Nephron progenitor cell (in vitro differentiated cells): ENCODE data around the gene CAPZA2.

Source experiments
- DNase-seq: peaks from one replicate; pipeline ENCODE4 v3.0.0; 2021
- H3K27ac Mint-ChIP-seq: 2 replicates; pipeline ENCODE4 v1.8.0; 2021; ENCODE audit warnings: mild to moderate bottlenecking, moderate library complexity, mixed read lengths
- H3K27me3 Mint-ChIP-seq: 2 replicates; pipeline ENCODE4 v1.8.0; 2021; ENCODE audit warnings: mild to moderate bottlenecking, low read depth, mixed read lengths; ENCODE audit not compliant: poor library complexity
- H3K36me3 Mint-ChIP-seq: 2 replicates; pipeline ENCODE4 v1.8.0; 2021; ENCODE audit warnings: low read depth, mixed read lengths
- H3K4me1 Mint-ChIP-seq: 2 replicates; pipeline ENCODE4 v1.8.0; 2021; ENCODE audit warnings: mixed read lengths
- H3K4me3 Mint-ChIP-seq: 2 replicates; pipeline ENCODE4 v1.8.0; 2021; ENCODE audit warnings: mild to moderate bottlenecking, moderate library complexity, mixed read lengths
- H3K9me3 Mint-ChIP-seq: 2 replicates; pipeline ENCODE4 v1.8.0; 2021; ENCODE audit warnings: mild to moderate bottlenecking, moderate library complexity, mixed read lengths
- CTCF ChIP-seq: fragments of 200-600 bp; sonication (generic); IDR thresholded peaks from 2 replicates; pipeline ENCODE4 v1.5.0; 2021; ENCODE audit warnings: antibody characterized with exemption

CAPZA2 gene

GRCh38 chr7:116828281-116828680 is 34.1 kb upstream of the CAPZA2 start:
- Mint-ChIP-seq H3K4me3 (no peak overlapping the region), H3K27ac (no peak overlapping the region), H3K9me3 (peaks cover 26% of the 10 kb centered on the region), H3K27me3 (peaks cover 17% of the 10 kb centered on the region), H3K4me1 (no peaks in the 10 kb centered on the region), H3K36me3 (no peaks in the 10 kb centered on the region)
- no peak for DNase-seq
- no peak for TF ChIP-seq CTCF

- H3K4me1 Mint-ChIP-seq = no peaks in the 10 kb centered on the region
- no peaks in the 10 kb centered on the region for H3K36me3 Mint-ChIP-seq
- H3K4me3 Mint-ChIP-seq = no peak overlapping the region
- TF ChIP-seq CTCF = no peak
- no peak overlapping the region for H3K27ac Mint-ChIP-seq
- peaks cover 14% of the 10 kb centered on the region for H3K27me3 Mint-ChIP-seq
- H3K9me3 Mint-ChIP-seq = peaks cover 18% of the 10 kb centered on the region
- DNase-seq = no peak
Observed at GRCh38 chr7:116829041-116829440, 33.3 kb upstream of the CAPZA2 start.

- peak overlapping the region; percentile 63 for H3K27ac Mint-ChIP-seq
- peaks cover 14% of the 10 kb centered on the region for H3K9me3 Mint-ChIP-seq
- no peaks in the 10 kb centered on the region for H3K36me3 Mint-ChIP-seq
- peaks cover 17% of the 10 kb centered on the region for H3K27me3 Mint-ChIP-seq
- H3K4me1 Mint-ChIP-seq = no peaks in the 10 kb centered on the region
- no peak overlapping the region for H3K4me3 Mint-ChIP-seq
- no peak for DNase-seq
- TF ChIP-seq CTCF = no peak
Observed at GRCh38 chr7:116829493-116829892, 32.9 kb upstream of the CAPZA2 start.

- Mint-ChIP-seq H3K36me3 (no peaks in the 10 kb centered on the region), H3K27ac (no peak overlapping the region), H3K4me3 (no peak overlapping the region), H3K4me1 (no peaks in the 10 kb centered on the region), H3K9me3 (no peaks in the 10 kb centered on the region), H3K27me3 (peaks cover 14% of the 10 kb centered on the region)
- DNase-seq = no peak
- TF ChIP-seq CTCF = no peak
Observed at GRCh38 chr7:116832692-116833091, 29.7 kb upstream of the CAPZA2 start.

GRCh38 chr7:116834815-116835504 is 27.4 kb upstream of the CAPZA2 start:
- H3K4me1 Mint-ChIP-seq = no peaks in the 10 kb centered on the region
- no peak for DNase-seq
- no peaks in the 10 kb centered on the region for H3K9me3 Mint-ChIP-seq
- H3K4me3 Mint-ChIP-seq = no peak overlapping the region
- no peaks in the 10 kb centered on the region for H3K36me3 Mint-ChIP-seq
- peaks cover 13% of the 10 kb centered on the region for H3K27me3 Mint-ChIP-seq
- no peak for TF ChIP-seq CTCF
- no peak overlapping the region for H3K27ac Mint-ChIP-seq

- no peaks in the 10 kb centered on the region for H3K36me3 Mint-ChIP-seq
- peaks cover 13% of the 10 kb centered on the region for H3K27me3 Mint-ChIP-seq
- TF ChIP-seq CTCF = no peak
- H3K27ac Mint-ChIP-seq = no peak overlapping the region
- H3K4me3 Mint-ChIP-seq = no peak overlapping the region
- H3K9me3 Mint-ChIP-seq = no peaks in the 10 kb centered on the region
- no peak for DNase-seq
- H3K4me1 Mint-ChIP-seq = no peaks in the 10 kb centered on the region
Observed at GRCh38 chr7:116836048-116836447, 26.3 kb upstream of the CAPZA2 start.
